ENCODE results near the gene CBFA2T3.

The CBFA2T3 gene

DNA sequence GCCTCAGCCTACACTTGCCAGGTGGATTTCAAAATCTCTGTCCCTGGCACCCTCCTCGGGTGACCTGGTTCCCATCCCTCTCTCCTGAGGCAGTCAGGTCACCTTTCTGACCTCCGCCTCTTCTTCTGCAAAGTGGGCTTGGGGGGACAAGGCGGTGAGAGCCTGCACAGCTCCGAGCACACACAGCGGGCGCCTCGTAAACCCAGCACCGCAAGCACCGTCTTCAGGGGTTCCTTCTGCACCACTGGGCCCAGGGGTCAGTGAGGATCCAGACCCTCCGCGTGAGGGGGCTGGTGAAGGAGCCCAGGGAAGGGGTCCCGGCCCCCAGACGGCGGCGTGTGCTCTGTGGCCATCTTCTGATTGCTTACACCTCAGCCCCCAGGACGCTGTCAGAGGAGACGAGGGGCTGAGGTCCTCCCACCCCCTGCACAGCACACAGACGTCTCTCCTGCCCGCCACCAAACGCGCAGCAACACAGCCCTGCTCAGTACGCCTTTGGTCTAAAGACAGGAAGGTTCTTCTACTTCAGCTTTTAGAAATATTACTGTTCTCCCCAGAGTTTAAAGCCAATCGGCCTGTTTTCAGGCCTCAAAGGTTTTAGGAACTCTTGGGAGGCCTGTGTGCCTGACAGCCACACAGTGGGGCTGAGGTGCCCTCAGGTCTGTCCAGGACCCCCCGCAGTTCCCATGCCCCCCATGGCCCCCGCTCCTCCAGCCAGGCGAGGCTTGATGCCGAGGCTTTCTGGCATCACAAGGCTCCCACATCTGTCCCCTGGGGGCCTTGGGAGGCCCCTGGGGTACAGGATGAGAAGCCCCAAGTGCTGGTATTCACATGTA lies 2.7 kb downstream of the CBFA2T3 start:
- no peak for DNase-seq

DNA sequence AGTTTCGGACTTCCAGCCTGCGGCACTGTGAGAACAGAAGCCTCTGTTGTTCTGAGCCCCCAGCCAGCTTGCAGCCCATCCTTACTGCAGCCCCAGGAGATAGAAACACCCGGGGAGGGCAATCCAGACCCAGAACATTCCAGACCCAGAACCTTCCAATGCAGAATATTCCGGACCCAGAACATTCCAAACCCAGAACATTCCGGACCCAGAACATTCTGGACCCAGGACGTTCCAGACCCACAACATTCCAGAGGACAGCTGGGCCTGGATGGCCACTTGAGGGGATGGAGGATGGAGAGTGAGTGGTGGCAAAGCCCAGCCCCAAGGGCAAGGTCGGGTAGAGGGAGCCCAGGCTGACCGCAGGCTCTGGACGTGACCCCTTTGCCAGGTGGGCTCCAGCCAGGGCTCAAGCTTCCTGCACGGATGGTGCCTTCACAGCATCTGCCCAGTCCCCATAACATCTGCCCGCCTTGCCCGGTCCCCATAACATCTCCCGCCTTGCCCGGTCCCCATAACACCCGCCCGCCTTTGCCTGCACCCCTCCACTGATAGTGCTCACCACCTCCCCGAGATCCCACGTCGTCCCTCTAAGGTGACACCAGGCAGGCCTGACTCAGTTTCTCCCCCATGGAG lies 3.5 kb downstream of the CBFA2T3 start:
- no peak for DNase-seq

DNA sequence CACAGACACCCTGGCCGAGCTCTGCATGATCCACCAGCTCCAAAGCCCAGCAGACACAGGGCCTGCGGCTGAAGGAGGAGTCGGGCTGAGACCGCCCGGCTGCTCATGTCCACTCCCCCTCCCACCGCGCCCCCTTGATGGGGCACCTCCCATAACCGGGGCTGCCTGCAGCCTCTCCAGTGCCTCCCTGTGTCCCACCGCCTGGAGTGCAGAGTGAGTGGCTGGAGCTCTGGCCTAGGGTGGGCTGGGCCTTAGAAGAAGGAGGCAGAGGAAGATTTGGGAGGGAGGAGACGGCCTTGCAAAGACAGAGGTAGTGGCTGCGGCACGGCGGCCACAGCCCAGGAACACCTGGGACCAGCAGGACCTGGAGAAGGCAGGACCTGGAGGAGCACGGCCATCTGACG lies 4.0 kb downstream of the CBFA2T3 start:
- DNase-seq: no peak

DNA sequence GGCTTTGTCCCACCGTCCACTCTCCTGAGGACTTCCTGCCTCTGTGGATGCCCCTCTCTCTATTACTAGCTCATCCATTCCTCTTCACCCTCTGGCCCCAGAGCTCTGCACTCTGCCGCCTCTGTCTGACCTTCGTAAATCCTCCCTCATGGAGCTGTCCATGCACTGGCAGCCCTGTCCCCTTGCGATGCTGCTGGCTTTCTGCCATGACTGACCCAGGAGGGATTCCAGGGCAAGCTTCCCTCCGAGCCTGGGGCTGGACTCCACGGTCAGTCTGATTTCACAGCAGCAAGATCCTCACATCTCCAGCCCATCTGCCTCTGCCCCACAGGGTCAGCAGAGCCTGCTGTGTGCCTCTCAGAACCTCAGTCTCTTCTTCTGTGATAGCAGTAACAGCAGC lies 4.7 kb downstream of the CBFA2T3 start:
- DNase-seq: no peak

DNA sequence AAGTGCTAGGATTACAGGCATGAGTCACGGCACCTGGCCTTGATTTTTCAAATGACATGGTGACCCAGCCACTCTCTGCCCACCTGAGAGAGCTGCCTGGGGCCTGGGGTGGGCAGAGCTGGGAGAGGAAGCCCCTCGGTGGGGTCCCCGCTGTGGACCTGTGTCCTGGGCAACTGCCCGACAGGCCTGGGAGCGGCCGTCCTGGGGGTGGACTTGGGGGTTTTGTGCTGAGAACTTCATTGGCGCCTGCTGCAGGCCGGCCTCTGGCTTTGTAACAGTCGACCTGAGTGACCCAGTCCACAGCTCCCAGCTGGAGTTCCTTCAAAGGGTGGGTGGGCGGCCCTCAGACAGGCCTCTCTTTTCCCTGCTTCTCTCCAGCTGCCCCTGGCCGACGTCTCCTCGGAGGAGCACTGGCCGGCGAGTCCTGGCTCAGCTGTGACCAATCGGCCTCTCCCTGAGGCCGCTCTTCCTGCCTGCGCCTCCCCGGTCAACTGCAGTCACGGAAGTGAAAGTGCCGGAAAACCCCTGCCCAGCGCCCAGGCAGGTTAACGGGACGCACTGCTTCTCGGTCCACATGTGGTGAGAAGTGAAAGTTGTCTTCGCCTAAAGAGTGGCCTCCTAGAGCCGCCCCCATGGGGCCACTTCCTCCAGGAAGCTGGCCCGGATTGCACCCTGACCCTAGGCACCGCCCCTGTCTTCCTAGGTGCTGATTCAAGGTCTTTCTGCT lies 5.5 kb downstream of the CBFA2T3 start:
- DNase-seq: no peak

DNA sequence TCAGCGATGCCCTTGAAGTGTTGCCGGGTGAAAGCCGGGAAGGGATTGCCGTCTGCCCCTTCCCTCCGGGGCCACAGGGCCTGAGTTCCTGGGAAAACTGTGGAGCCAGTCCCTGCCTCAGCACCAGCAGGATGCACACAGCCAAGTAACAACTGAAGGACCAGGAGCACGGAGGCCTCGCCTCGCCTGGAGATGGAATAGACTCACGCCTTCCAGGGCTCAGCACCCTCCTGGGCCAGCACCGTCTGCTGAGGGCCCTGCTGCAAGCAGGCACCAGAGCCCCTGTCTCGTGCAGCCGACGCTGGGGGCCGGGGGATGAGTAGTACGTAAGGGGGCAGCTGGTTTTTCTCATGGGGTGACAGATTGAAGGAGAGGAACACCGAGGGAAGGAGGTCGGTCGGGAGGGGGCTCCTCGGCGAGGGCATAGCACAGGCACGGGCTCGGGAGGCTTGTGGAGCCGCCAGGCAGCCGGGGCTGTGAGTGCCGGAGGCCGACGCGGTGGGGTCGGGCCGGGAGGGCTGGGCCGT lies 6.4 kb downstream of the CBFA2T3 start:
- no peak for DNase-seq

DNA sequence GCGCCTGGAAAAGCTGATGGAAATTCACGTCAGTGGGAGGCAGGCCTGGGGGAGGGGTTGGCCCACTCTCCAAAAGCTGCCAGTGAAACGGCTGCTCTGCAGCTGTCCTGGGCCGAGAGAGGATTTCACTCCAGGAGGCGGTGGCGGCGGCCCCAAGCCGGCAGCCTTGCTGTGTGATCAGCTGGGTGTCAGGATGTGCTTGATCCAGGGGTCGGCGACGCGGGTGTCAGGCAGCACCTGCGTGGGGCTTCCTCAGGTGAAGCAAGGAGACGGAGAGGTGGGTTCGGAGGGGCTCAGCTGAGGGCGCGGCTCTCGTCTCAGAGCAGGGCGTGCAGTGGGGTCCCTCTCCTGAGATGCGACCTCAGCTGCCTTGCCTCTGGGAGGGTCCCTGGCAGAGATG lies 7.0 kb downstream of the CBFA2T3 start:
- DNase-seq: no peak

DNA sequence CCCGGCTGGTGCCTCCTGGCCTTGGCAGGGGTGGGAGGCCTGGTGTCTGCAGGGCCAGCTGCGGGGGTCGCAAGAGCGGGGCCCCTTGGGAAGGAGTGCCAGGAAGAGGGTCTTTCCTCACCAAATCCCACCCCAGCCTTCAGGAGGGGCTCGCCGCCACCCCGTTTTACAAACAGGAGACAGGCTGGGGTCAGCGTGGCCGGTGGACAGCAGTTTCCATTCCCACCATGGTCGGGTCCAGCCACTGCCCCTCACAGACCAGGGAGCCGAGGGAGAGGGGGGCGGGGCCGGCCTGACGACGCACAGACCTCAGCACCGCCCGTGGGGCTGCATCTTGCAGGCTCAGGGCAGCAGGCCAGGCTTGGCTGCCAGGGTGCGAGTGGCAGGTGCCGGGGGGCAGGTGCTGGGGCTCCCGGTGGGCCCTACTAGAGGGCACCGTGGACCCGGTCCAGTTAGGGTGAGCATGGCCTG lies 7.6 kb downstream of the CBFA2T3 start:
- DNase-seq: no peak

DNA sequence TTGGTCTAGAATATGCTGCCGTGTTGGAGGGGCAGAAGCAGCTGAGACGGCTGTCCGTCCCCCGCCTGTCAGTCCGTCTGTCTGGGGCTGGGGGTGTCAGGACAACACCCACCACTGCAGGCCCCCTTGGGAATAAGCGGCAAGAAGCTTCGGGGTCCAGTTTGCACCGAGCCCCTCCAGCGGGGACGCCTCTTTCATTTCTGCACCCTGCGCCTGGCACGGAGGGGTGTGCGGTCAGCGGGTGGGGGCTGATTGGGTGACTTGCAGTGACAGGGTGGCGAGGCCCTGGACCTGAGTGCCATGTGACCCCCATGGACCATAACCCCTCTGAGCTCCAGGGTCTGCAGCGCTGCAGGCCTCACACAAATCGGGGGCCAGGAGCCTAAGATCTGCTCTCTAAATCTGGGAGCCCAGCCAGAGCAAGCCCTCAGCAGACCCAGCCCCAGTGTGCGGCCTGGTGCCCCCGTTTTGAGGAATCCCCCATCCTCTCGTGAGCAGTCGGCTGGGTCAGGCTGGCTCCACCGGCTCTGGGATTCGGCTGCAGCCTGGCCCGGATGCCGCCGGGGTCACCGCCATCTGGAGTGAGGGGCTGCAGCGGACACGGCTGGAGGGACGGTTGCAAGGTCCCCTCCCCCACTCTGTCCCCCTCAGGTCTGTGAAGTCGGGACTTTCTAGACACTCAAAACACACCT lies 8.3 kb downstream of the CBFA2T3 start:
- DNase-seq: no peak

DNA sequence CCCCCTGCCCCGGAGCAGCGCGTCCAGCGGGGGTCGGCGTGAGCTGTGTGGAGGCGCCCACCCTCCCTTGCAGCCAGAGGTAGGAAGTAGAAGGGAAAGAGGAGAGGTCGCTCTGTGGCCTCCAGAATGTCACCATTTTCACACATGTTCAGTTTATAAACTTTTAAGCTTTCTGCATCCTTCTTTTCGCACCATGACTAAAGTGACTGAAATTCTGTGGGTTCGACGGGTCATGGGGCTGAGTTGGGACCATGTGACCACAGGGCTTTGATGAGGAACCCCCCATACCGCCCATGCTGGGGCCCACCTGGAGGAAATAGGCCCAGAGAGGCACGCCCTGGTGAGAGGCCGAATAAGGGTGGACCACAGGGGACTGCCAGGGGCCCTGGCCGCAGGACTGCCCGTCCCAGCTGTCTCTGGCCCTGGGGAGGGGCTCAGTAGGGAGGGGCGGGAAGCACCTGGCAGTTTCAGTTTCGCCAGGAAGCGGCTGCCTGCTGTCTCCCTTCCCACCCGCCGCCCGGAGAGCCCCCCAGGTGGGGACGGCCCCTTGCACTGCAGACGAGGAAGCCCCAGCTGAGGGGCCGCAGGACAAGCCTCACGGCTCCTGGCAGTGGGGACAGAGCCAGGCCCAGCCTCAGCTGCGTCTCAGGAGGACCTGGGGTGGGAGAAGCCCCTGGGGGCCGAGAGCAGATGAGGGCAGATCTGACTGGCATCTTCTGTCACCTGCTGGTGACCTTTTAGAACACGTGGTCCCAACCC lies 9.0 kb downstream of the CBFA2T3 start:
- no peak for DNase-seq

DNA sequence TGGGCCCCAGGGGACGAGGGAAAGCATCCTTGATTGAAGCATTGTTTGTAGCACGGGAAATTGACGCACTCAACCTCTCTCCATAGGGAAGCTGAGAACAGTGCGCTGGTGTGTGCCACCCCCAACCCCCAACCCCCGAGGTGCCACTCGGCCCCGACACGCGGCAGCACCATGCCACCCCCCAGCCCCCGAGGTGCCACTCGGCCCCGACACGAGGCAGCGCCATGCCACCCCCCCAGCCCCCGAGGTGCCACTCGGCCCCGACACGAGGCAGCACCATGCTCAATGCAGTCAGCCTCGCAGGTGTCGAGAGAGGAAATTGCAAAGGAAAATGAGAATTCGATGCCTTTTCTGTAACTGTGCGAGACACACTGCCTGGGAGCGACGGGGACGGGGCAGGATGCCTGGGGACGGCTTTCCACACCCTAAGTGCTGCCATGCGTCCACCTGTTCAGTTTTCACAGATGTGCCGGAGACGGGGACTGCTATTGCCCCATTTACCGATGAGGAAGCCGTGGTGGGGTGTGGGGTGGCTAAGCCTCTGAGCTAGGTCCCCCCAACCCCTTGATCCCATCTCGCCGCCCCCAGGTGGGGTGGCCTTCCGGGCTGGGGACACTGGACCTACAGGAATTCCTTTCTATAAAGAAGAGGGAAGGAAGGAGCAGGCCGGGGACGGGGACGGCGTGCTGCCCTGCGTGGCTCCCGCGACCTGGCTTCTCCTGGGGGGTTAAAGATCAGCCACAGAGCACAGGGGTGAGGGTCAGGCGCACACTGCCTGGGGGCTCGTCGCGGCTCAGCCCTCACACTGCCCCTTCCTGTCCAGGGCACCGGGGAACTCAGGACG lies 9.8 kb downstream of the CBFA2T3 start:
- DNase-seq: no peak

DNA sequence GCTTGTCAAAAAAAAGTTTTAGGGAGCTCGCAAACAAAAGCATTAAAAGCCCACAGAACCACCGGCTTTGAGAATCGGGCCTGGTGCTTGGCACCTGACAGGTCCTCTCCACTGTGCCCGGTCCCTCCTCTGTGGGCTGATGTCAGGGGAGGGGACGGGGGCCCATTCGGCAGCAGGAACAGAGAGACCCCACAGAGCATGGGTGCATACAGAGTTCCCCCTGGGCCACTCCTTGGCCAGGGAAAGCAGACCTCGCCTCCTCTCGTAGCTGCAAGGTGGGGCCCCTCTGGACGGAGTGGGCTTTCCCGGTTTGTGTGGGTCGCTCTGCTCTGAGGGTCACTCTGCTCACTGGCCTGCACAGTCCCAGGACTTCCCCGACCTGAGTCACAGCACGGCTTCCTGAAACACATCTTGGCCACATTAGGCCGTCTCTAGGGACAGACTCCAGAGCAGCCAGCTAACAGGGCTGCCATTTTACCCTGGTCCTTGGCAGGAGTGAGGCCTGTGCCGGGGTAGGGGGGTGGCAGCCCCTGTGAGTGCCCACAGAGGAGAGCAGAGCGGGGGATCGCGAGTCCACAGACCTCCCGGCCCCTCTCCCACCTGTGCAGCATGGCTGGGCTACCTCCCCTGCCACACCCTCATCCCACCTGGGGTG lies 11.1 kb downstream of the CBFA2T3 start:
- no peak for DNase-seq

DNA sequence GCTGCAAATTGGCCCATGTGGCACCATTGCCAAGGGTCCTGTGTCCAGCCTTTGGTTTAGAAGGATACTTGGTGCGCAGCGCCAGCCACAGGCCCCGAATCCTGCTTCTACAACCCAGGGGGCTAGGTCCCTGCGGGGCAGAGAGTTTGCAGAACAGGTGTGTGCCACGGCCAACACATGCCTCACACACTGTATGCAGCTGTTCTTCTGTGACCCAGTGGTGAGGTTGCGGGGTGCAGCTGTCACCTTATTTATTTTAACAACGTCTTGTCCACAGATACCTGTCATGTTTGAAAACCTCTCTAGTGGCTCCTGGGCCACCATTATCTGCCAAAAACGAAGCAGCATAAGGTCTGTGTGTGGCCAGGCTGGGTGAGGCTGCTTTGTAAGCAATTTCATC lies 11.6 kb downstream of the CBFA2T3 start:
- no peak for DNase-seq

DNA sequence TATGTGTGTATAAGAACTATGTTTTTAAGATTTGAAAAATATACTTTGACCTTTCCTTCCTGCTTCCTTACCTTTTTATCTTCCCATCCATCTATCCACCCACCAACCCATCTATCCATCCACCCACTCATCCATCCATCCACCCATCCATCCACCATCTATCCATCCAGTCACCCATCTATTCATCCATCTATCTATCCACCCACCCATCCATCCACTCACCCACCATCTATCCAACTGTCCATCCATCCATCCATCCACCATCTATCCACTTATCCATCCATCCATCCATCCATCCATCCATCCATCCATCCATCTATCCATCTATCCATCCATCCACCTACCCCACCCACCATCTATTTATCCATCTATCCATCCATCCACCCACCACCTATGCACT lies 12.4 kb downstream of the CBFA2T3 start:
- no peak for DNase-seq

DNA sequence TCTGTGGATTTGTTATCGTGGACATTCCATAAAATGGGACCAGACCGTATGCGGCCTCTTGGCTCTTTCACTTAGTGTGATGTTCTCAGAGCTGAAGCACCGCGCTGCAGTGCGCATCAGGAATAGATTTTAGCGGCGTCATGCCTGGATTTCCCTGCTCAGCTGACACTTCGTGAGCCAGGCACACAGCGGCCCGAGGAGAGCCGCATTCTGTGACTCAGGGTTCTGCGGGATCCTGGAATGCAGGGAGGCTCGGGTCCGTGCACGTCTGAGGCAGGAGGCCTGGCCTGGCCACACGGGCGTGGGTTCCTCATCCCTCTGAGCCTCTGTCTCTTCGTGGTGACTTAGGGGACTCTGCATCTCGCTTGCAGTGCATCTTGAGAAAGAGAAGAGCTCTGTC lies 13.4 kb downstream of the CBFA2T3 start:
- no peak for DNase-seq

DNA sequence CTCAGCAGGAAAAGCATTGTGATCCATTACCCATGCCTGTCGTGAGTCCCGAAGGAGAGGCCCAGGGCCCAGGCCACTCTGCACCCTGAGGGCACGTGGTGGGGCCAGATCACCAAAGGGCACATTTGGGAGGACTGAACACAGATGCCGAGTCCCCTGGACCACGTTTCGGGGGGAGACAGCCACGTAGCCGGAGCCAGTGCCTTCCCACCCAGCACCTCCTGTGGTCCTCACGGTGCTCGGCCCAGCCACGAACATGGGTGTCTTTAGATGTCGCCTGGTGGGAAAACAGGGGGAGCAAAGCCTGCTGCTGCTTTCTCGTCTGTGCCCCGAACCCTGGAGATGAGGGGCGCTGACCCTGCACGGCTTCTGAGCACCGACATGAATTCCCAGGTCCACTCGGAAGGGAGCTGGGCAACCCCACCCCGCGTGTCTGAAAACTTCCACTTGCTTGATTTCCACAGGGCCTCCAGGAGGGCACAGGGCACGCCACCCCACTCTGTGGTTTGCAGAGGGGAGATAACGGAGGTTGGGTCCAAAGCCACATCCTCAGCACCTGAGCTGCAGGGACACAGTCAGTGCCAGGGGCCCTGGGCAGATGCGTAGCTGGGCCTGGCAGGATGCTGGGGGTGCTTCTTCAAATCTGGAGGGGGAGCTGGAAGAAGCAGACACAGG lies 14.4 kb downstream of the CBFA2T3 start:
- no peak for DNase-seq

DNA sequence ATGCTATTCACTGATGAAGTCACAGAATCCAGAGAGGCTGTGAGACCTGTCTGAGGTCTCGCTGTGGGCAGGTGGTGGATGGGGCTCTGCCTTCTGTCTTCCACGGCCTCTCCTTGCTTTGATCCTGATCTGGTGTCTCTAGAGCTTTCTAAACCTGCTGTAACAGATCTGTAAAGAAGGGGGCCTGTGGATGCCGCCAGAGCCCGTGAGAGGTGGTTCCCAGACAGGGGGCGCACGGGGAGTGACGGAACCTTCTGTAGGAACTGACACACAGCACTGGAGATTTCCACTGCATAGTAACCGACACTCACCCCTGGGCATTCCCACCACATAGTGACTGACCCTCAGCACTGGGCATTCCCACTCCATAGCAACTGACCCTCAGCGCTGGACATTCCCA lies 16.0 kb downstream of the CBFA2T3 start:
- no peak for DNase-seq

DNA sequence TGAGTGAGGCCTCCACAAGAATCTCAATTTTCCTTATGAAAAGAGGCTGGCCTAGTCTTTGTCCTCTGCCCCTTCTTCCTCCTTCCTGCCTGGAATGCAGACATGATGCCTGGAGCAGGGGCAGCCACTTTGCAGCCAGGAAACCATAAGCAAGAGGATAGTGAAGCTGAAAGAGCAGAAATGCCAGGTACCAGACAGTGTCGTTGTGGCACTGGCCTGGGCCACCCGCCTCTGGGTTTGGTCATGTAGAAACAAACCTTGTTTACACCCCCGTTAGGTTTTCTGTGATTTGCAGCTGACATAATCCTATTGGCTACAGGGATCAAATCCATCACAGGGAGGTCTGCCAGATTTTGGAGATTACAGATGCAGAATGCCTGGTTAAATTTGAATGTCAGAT lies 16.5 kb downstream of the CBFA2T3 start:
- DNase-seq: no peak

DNA sequence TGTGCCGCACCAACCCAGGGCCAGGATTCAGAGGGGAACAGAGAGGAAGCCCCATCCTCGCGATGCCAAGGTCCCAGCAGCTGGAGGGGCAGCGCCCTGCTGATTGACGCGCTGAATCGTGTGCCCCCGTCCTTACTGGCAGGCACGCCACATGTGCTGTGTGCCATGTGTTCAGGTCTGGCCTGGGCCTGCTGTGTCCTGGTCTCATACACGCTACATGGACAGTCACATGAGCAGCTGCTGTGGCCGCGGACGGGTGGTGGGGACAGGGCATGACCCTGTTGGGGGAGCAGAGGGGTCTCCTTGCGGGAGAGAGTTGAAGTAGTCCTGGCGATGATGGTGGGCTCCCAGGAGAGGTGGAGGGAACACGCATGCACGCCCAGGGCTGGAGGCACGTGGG lies 18.0 kb downstream of the CBFA2T3 start:
- no peak for DNase-seq
